Retinal pigment epithelial cell (primary cell): Measurements from ENCODE around the gene NUCKS1.

Source experiments
- DNase-seq: peaks from one replicate; pipeline ENCODE4 v3.0.0-alpha.2; 2010; ENCODE audit warnings: low read depth
- H3K4me3 ChIP-seq: 2 replicates; pipeline ENCODE4 v1.5.1; 2011; ENCODE audit warnings: mild to moderate bottlenecking, low read length, control low read depth, moderate library complexity
- CTCF ChIP-seq: conservative IDR thresholded peaks from 2 replicates; pipeline ENCODE4 v1.5.1; 2011; ENCODE audit warnings: low read depth, low read length, control low read depth, inconsistent platforms

Gene NUCKS1

GRCh38 chr1:205690122-205690756 lies 59.7 kb downstream of the NUCKS1 start:
- no peak overlapping the region for H3K4me3 ChIP-seq
- TF ChIP-seq CTCF, result no peak
- DNase-seq, result no peak

GRCh38 chr1:205689479-205689878 lies 60.5 kb downstream of the NUCKS1 start:
- no peak for DNase-seq
- TF ChIP-seq CTCF, result no peak
- H3K4me3 ChIP-seq, result no peak overlapping the region

GRCh38 chr1:205688171-205689080 lies 61.6 kb downstream of the NUCKS1 start:
- no peak for DNase-seq
- no peak overlapping the region for H3K4me3 ChIP-seq
- TF ChIP-seq CTCF, result no peak

GRCh38 chr1:205687242-205687641 lies 62.7 kb downstream of the NUCKS1 start:
- H3K4me3 ChIP-seq, result no peak overlapping the region
- no peak for TF ChIP-seq CTCF
- no peak for DNase-seq

GRCh38 chr1:205681364-205681763 lies 68.6 kb downstream of the NUCKS1 start:
- no peak for DNase-seq
- peak; percentile 5 for TF ChIP-seq CTCF
- H3K4me3 ChIP-seq, result no peak overlapping the region

GRCh38 chr1:205680073-205680851 lies 69.7 kb downstream of the NUCKS1 start, which contains the start of gene SLC45A3:
Gene SLC45A3 (minus strand): TSS chr1:205680509. CDS start chr1:205664656, 15,853 bp downstream.
- H3K4me3 ChIP-seq, result peak within 1 kb of the TSS; percentile 53
- TF ChIP-seq CTCF, result no peak
- DNase-seq, result no peak
